Mammary epithelial cell (primary cell): Measurements from ENCODE around the gene SLC17A1.

Source experiments
- CTCF ChIP-seq, 2 donors: IDR thresholded peaks in 1 of 2; conservative IDR thresholded peaks in 1 of 2; 2 replicates each; pipeline ENCODE4 v1.5.1; 2011 to 2012; ENCODE audit warnings: inconsistent platforms in 2 of 2, low read length in 2 of 2, mild to moderate bottlenecking in 2 of 2, control low read depth in 1 of 2, low read depth in 1 of 2; ENCODE audit not compliant: insufficient read depth in 1 of 2; ENCODE audit errors: extremely low read depth in 1 of 2
- EZH2 ChIP-seq: IDR thresholded peaks from 2 replicates; pipeline ENCODE4 v1.6.1; 2012; ENCODE audit warnings: low read length, inconsistent platforms, borderline replicate concordance

DNA sequence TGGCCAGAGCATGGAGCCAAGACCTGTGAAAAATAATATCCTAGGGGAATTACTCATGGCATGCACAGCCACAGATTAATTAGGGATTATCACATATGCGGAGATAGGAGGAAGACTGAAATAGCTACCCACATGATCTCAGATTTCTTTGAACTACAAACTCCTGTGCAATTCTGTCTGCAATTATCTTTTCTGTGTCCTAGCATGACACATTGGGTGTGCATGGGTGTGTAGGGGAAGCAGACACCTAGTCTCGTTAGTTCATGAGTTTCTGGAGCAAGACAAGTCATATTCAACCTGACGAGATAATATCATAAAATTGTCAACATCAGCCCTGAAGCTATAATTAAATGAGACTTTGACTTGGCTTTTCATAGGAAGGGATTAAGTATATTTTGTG is 80.9 kb downstream of the SLC17A1 start:
- TF ChIP-seq CTCF (conservative IDR thresholded peaks at IDR 0.05 in 1 of 2, IDR thresholded peaks at IDR 0.05 in 1 of 2; ENCODE audit: extremely low read depth in 1 of 2, insufficient read depth in 1 of 2, low read depth in 1 of 2, low read length in 2 of 2) (no peak), EZH2 (no peak)
